Inflammatory macrophage treated with lipopolysaccharide for 4 hours (primary cell): ENCODE measurements around the gene CTPS1.

Experiments
- DNase-seq: peaks from one replicate; pipeline ENCODE4 v3.0.0-alpha.2; 2020

The CTPS1 gene

GRCh38 chr1:41003640-41004220 is 24.2 kb downstream of the CTPS1 start:
- peak; percentile 82 for DNase-seq

GRCh38 chr1:41005876-41006275 is 26.4 kb downstream of the CTPS1 start:
- DNase-seq: no peak

GRCh38 chr1:41006942-41007865 is 27.7 kb downstream of the CTPS1 start:
- no peak for DNase-seq

GRCh38 chr1:41009466-41009865 is 30.0 kb downstream of the CTPS1 start:
- DNase-seq: no peak

GRCh38 chr1:41010345-41010744 is 30.8 kb downstream of the CTPS1 start:
- DNase-seq: no peak

- DNase-seq: no peak
Measured at GRCh38 chr1:41013024-41013423, 33.5 kb downstream of the CTPS1 start.

- peak; percentile 76 for DNase-seq
Measured at GRCh38 chr1:41013796-41014195, 34.3 kb downstream of the CTPS1 start.

- no peak for DNase-seq
Measured at GRCh38 chr1:41014871-41015270, 35.4 kb downstream of the CTPS1 start.

GRCh38 chr1:41015281-41015896 is 35.9 kb downstream of the CTPS1 start:
- no peak for DNase-seq

GRCh38 chr1:41015897-41016470 is 36.5 kb downstream of the CTPS1 start:
- no peak for DNase-seq

GRCh38 chr1:41017141-41018017 is 37.9 kb downstream of the CTPS1 start:
- no peak for DNase-seq

- DNase-seq: no peak
Measured at GRCh38 chr1:41018018-41018410, 38.5 kb downstream of the CTPS1 start.

GRCh38 chr1:41019353-41019745 is 39.9 kb downstream of the CTPS1 start:
- no peak for DNase-seq

- no peak for DNase-seq
Measured at GRCh38 chr1:41020109-41020576, 40.6 kb downstream of the CTPS1 start.

- DNase-seq: no peak
Measured at GRCh38 chr1:41020654-41021053, 41.2 kb downstream of the CTPS1 start.

- DNase-seq: no peak
Measured at GRCh38 chr1:41021526-41022308, 42.2 kb downstream of the CTPS1 start, which contains the start of gene SLFNL1. SLFNL1 (minus strand) TSS chr1:41021725; CDS start chr1:41020660, 1,065 bp downstream.

GRCh38 chr1:41022424-41022823 is 42.9 kb downstream of the CTPS1 start:
- DNase-seq: no peak

GRCh38 chr1:41023279-41023990 is 43.9 kb downstream of the CTPS1 start:
- DNase-seq: no peak

GRCh38 chr1:41024953-41025352 is 45.5 kb downstream of the CTPS1 start:
- no peak for DNase-seq

- DNase-seq: no peak
Measured at GRCh38 chr1:41025979-41026819, 46.7 kb downstream of the CTPS1 start.
